ENCODE data around the gene KRT76.
"Not testable (repeated sequence)": the region's sequence is repeated elsewhere in the genome, so short reads cannot be mapped to it uniquely, and the experiment has no call there.

KRT76 gene

DNA sequence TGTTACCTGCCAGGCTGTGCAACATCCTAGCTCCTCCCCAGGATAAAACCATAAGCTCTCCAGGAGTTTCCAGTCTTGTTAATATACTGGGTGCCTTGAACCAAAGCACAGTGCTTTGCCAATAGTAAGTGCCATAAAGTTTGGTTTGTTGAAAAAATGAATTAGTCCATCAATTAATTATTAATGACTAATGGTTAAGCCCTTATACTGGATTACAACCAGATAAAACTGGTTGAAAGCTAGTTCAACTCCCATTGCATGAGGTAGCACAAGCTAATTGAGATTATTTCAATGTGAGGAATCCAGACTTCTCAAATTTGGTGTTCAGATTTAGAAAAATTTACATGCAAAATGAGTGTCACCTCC, 20.4 kb upstream of the KRT76 start:
- no peak for DNase-seq (ENCODE audit: low spot score)
- in situ Hi-C loops (cut with MboI; ENCODE audit: low pct_unique_long_range_greater_than_20kb, low sequenced_read_pairs, unreplicated experiment): no loop called here
- TF ChIP-seq, protein P1, sequence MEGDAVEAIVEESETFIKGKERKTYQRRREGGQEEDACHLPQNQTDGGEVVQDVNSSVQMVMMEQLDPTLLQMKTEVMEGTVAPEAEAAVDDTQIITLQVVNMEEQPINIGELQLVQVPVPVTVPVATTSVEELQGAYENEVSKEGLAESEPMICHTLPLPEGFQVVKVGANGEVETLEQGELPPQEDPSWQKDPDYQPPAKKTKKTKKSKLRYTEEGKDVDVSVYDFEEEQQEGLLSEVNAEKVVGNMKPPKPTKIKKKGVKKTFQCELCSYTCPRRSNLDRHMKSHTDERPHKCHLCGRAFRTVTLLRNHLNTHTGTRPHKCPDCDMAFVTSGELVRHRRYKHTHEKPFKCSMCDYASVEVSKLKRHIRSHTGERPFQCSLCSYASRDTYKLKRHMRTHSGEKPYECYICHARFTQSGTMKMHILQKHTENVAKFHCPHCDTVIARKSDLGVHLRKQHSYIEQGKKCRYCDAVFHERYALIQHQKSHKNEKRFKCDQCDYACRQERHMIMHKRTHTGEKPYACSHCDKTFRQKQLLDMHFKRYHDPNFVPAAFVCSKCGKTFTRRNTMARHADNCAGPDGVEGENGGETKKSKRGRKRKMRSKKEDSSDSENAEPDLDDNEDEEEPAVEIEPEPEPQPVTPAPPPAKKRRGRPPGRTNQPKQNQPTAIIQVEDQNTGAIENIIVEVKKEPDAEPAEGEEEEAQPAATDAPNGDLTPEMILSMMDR (IDR thresholded peaks at IDR 0.05; ENCODE audit: extremely low read depth, insufficient read depth, missing control alignments): no peak

DNA sequence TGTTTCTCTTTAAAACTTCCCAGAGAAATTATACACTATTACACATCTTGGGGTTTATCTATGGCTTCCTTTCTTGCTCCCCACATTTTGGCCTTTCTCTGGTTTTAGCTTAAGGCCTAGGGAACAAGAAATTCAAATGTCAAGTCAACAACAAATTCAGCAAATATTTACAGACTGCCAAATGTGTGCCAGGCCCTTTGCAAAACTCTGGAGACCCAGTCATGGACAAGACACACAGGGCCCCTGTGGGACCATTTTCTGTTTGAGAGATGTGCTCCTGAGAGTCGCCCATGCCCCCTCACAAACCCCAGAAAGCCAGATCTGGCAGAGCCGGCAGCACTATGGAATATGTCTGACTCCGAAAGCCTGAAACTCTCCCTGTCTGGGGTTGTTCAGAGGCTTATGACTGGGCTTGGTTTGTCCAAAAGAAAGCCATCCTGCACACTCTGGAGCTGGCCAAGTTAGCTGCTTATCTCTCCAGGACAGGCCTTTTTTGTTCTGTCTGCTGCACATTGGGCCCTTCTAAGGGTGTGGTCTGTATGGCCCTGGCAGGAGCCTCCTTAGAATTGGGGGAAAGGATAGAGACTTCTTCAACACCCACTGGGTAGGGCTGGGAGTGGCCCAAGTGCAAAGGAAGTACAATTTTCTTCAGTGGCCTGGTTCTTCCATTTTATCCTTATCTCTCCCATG, 19.8 kb upstream of the KRT76 start:
- TF ChIP-seq, protein P1 (IDR thresholded peaks at IDR 0.05; ENCODE audit: extremely low read depth, insufficient read depth, missing control alignments): no peak
- no peak for DNase-seq (ENCODE audit: low spot score)
- in situ Hi-C loops (cut with MboI; ENCODE audit: low pct_unique_long_range_greater_than_20kb, low sequenced_read_pairs, unreplicated experiment): no loop called here

DNA sequence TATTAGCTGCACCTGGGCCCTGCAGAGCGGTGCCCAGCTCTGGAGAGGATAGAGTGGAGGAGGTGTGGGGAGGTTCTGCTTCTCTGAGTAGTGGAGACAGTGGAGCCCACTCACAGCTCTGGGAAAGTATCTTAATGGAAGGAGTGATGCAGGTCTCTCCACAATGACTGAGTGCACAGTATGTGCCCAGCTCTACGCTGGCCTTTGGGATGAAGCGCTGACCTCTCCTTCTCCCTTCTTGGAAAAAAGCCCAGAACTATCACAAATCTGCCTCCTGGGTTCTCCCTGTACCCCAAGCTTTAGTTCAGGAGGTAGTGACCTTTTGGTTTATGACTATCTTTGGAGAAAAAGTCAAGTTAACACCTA, 19.3 kb upstream of the KRT76 start:
- in situ Hi-C loops (cut with MboI; ENCODE audit: low pct_unique_long_range_greater_than_20kb, low sequenced_read_pairs, unreplicated experiment): no loop called here
- TF ChIP-seq, protein P1 (IDR thresholded peaks at IDR 0.05; ENCODE audit: extremely low read depth, insufficient read depth, missing control alignments): no peak
- DNase-seq (ENCODE audit: low spot score): no peak

DNA sequence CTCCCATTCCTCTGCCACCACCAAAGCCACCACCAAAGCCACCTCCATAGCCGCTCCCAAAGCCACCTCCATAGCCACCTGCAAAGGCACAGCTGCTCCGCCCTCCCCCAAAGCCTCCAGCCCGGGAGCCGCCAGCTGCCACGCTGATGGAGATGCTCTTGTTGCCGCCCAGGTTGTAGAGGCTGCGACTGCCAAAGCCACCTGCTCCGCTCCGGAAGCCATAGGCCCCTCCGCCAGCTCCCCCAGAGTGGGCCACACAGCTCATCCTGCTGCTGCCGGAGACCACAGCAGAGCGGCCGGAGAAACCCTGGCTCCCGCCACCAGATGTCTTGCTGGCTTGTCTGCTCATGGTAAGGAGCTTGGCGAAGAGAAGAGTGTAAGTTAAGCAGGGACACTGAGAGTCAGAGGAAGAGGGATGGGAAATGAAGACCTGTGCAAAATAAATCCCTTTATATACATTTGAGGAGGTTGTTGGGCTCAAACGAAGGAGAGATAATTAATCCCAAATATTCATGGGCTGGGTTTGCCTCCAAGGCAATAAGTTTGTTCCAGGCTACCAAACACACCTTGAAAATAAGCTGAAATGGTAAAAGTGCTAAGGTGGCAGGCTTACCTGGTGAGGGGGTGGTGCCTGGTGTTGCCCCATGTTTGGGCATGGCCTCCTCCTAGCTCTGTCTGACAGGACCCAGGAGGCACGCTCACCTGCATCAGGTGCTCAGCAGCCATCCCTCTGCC, 18.7 kb upstream of the KRT76 start, which contains the start of gene KRT3:
KRT3 (minus strand) TSS at position 424 of the 735 bp plus-strand sequence; CDS start at position 349, 75 bp downstream.
- TF ChIP-seq, protein P1 (IDR thresholded peaks at IDR 0.05; ENCODE audit: extremely low read depth, insufficient read depth, missing control alignments): no peak
- DNase-seq (ENCODE audit: low spot score): no peak
- in situ Hi-C loops (cut with MboI; ENCODE audit: low pct_unique_long_range_greater_than_20kb, low sequenced_read_pairs, unreplicated experiment): no loop called here

DNA sequence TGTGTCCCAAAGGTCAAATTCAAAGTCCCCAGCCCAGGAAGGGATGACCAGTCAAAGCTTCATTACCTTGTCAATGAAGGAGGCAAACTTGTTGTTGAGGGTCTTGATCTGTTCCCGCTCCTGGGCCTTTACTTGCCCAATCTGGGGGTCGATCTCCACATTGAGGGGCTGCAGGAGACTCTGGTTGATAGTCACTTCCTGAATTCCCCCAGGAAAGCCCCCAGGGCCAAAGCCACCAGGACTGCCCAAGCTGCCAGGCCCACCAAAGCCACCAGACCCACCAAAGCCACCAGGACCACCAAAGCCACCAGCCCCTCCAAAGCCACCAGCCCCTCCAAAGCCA, 18.2 kb upstream of the KRT76 start:
- in situ Hi-C loops (cut with MboI; ENCODE audit: low pct_unique_long_range_greater_than_20kb, low sequenced_read_pairs, unreplicated experiment); DNase-seq (ENCODE audit: low spot score): not testable (repeated sequence)

DNA sequence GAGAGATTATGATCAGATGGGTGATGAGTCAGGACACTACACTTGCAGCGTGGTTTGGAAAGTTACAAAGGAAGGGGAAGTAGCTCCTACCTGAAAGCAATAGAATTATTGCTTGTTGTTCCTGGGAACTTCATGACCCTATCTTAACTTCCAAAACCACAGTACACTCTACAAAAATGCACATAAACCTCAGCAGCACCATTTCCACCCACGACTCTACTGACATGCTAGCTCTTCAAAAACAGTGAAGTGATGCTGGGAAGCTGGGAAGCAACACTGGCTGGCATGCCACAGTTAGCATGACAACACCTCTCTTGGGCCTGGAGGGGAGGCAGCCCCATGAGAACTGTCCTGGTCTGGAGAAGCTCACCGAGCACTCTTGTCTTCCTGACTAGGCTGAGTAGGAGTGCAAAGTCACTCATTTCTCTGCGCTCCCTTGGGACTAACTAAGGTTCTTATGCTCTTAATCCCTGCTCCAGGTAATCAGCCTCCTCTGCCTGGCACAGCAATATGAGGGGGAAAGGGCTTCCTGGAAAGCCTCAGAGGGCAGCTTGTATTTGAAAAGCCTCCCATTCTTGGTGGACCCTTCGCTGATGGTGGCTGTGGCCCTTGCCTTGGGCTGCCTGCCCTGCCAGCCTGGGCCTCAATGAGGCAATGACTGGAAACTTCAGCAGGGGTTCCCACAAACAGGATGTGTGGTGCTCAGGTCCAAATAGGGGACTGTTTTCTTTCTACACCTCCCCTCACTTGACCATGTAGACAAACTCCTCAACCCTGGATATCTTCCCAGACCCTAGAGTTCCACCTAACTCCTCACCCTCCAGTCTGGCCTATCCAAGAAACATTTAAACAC, 17.6 kb upstream of the KRT76 start:
- TF ChIP-seq, protein P1 (IDR thresholded peaks at IDR 0.05; ENCODE audit: extremely low read depth, insufficient read depth, missing control alignments): no peak
- DNase-seq (ENCODE audit: low spot score): no peak
- in situ Hi-C loops (cut with MboI; ENCODE audit: low pct_unique_long_range_greater_than_20kb, low sequenced_read_pairs, unreplicated experiment): no loop called here

All from GM13977 (cell line).